Endometrial microvascular endothelial cells (primary cell): Measurements from ENCODE around the gene MYO9A. TPM values are rescaled to one million over a fixed set of nuclear protein-coding genes. Genes with fewer than 3 reads are reported as not detected.
"Not testable (repeated sequence)": the region's sequence is repeated elsewhere in the genome, so short reads cannot be mapped to it uniquely, and the experiment has no call there.

Experiments
- in situ Hi-C: cut with HindIII; loops from 2 replicates; pipeline ENCODE4 v1.10.0; 2017; ENCODE audit warnings: low sequenced_read_pairs, low pct_unique_long_range_greater_than_20kb; ENCODE audit errors: inconsistent ontology term
- total RNA-seq: library from RNA; depleted of rRNA; stranded (reverse); fragments of >200 nt; gene quantifications from one replicate; pipeline ENCODE4 v1.2.3, GENCODE V29; 2015; ENCODE audit errors: inconsistent ontology term

Gene MYO9A
- total RNA-seq, 1 donor from 2014 or later, result 15.7 TPM

DNA sequence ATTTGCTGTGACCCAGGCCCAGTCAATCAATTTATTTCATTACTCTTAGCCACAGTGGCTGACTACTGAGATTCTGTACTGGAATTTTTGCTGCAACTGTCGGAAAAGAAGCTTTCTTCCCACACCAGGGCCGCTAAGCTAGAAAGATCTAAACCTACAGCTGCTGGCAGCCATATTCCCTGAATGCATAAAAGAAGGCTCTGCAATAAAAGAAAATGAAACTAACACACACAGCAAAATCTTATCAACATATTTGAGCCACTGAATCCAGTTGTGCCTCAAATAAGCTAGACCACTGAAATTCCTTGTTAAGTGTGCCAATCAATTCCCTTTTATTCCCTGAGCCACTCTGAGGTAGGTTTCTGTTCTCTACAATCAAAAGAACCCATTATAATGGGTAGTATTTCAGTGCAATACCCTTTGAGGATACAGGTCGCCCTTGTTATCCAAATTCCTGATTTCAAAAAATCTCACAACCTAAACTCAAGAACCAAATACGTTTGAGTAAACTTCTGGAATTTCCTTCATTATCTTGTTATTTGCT is 60.3 kb downstream of the MYO9A start:
- in situ Hi-C loops, result no loop called here

DNA sequence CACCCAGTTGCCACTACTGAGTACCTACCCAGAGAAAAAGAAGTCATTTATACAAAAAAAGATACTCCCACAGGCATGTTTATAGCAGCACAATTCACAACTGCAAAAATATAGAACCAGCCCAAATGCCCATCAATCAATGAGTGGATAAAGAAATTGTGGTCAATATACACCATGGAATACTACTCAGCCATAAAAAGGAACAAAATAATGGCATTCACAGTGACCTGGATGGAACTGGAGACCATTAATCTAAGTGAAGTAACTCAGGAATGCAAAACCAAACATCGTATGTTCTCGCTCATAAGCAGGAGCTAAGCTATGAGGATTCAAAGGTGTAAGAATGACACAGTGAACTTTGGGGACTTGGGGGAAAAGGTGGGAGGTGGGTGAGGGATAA is 61.7 kb downstream of the MYO9A start:
- in situ Hi-C loops, result not testable (repeated sequence)

DNA sequence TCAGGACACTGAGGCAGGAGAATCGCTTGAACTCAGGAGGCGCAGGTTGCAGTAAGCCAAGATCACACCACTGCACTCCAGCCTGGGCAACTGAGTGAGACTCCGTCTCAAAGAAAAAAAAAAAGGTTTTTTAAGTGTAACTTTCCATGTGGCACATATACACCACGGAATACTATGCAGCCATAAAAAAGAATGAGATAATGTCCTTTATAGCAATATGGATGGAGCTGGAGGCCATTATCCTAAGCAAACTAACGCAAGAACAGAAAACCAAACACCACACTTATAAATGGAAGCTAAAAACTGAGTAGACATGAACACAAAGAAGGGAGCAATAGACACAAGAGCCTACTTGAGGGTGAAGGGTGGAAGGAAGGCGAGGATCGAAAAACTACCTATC is 64.7 kb downstream of the MYO9A start:
- in situ Hi-C loops, result not testable (repeated sequence)

- in situ Hi-C loops, result no loop called here
Measured at GRCh38 chr15:72050700-72051099, 67.2 kb downstream of the MYO9A start.

GRCh38 chr15:72047020-72047419 is 70.9 kb downstream of the MYO9A start:
- in situ Hi-C loops, result no loop called here

DNA sequence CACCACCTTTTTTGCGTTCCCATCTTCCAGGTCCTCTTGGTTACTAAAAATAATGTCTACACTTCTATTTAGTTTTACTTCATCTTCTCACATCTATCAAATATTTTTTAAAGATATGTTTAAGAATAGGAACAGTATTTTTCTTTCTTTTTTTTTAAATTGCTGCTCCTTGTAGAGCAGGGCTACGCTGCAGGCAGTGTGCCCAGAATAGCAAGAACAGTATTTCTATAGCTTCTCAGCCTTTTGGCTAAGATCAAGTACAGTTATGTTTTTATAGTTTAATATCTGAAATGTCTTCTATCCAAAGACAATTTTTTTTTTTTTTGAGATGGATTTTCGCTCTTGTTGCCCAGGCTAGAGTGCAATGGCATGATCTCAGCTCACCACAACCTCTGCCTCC is 73.0 kb downstream of the MYO9A start:
- in situ Hi-C loops, result no loop called here

DNA sequence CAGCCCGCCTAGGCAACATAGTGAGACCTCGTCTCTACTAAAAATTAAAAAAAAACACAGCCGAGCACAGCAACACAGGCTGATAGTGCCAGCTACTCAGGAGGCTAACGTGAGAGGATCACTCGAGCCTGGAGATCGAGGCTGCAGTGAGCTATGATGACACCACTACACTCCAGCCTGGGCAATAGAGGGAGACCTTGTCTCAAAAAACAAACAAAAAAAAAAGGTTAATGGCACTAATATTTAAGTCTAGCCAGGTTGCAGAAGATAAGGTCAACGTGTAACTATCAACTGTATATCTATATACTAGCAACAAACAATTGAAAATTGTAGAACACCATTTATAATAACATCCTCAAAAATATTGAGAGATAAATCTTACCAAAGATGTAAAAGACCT is 75.1 kb downstream of the MYO9A start:
- in situ Hi-C loops, result no loop called here

GRCh38 chr15:72042054-72042453 is 75.9 kb downstream of the MYO9A start:
- in situ Hi-C loops, result no loop called here

GRCh38 chr15:72037321-72037720 is 80.6 kb downstream of the MYO9A start:
- in situ Hi-C loops, result no loop called here

DNA sequence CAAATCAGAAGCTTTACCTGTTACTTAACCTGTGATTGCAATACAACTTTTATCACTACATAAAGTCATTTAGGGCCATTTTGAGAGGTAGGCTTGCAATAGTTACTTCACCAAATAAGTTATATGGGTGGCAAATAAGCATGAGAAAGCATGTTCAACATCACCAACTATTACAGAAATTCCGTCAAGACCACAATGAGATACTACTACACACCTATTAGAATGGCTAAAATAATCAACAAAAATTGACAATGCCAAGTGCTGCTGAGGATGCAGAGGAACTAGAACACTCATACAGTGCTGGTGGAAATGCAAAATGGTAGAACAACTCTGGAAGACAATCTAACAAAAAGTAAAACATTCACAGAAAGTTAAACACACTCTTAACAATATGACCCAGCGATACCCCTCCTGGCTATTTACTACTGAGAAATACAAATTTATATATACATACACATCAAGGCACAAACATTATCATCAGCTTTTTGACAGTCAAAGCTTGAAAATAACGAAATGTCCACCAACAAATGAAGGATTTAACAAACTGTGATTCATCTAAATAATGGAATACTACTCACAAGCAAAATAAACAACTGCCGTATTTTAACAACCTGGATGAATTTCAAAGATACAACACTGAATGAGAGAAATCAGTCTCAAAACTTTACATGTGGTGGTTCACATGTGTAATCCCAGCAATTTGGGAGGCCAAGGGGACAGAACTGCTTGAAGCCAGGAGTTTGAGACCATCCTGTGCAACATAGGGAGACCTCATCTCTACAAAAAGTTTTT is 82.9 kb downstream of the MYO9A start:
- in situ Hi-C loops, result no loop called here

DNA sequence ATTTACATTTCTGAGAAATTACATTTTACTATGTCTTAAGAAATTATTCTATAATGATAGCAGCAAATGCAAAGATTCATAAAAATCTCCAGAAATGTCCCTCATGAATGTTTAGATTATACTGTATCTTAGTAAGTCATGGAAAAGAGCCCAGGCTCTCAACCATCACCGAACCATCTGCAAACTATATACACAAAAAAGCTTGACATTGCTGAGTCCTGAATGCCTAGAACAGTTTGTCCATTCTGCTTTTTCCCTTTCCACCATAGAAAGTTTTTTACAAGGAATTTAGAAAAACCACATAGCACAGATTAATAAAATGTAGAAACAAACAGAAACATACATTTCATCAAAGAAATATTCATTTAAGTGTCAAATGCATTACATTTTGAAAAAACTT is 83.6 kb downstream of the MYO9A start:
- in situ Hi-C loops, result no loop called here

DNA sequence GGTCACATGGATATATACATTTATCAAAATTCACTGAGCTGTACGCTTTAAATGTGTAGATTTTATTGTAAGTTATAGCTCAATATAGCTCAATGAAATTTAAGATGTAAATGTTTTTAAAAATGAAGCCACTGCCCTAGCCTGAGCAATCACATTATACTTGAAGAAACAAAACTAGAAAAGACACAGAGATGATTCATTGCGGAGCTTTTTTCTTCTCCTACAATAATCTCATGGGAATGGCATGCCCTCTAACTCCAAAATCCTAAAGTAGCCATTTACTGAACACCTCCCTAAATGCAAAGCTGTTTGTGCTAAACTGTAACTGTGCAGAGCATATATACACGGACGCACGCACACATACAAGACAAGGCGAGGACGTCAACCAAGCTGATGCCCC is 84.2 kb downstream of the MYO9A start:
- in situ Hi-C loops, result no loop called here

- in situ Hi-C loops, result no loop called here
Measured at GRCh38 chr15:72033285-72033684, 84.7 kb downstream of the MYO9A start.

- in situ Hi-C loops, result no loop called here
Measured at GRCh38 chr15:72021604-72022003, 96.3 kb downstream of the MYO9A start.

GRCh38 chr15:72020799-72021198 is 97.2 kb downstream of the MYO9A start:
- in situ Hi-C loops, result no loop called here

DNA sequence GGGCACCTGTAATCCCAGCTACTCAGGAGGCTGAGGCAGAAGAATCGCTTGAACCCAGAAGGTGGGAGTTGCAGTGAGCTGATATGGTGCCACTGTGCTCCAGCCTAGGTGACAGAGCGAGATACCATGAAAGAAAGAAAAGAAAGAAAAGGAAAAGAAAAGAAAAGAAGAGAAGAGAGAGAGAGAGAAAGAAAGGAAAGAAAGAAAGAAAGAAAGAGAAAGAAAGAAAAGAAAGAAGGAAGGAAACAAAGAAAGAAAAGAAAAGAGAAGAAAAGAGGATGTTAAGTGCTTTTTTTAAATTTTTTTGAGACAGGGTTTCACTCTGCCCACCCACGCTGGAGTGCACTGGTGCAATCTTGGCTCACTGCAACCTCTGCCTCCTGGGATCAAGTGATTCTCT is 103.4 kb downstream of the MYO9A start:
- in situ Hi-C loops, result not testable (repeated sequence)

DNA sequence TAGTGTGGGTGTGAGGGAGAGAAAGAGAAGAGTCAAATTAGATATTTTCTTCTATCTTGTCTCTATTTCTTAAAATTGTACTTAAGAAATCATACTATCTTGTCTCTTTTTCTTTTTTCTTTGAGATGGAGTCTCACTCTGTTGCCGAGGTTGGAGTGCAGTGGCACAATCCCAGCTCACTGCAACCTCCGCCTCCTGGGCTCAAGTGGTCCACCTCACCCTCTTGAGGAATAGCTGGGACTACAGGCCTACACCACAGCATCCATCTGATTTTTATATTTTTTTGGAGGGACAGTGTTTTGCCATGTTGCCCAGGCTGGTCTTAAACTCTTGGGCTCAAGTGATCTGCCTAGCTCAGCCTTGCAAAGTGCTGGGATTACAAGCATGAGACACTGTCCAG is 104.2 kb downstream of the MYO9A start:
- in situ Hi-C loops, result no loop called here

DNA sequence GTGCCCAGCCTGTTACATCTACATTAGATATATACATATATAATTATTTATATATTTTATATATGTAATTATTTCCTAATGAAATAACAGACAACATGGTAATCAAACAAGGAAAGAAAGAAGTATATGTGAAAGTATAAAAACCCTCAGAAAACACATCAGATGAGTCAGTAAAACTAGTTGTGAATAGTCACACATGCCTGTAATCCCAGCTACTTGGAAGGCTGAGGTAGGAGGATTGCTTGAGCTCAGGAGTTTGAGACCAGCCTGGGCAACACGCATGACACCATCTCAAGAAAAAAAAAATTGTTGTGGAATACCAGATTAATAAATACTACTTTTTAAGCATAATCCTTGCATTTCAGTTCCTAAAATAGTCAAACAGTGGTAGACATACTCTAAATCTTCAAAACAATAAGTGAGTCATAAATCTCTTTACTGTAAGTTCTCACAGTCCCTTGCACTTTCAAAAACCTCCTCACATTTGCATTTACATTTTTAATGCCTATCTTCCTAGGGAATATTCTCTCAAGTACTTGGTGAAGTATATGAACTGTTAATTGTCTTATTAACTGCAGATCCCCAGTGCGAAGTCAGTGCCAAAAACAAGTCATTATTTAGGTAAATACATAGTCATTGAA is 106.5 kb downstream of the MYO9A start:
- in situ Hi-C loops, result no loop called here

GRCh38 chr15:72009222-72009621 is 108.7 kb downstream of the MYO9A start:
- in situ Hi-C loops, result no loop called here

- in situ Hi-C loops, result no loop called here
Measured at GRCh38 chr15:72006382-72006781, 111.6 kb downstream of the MYO9A start.
